GM21717 (cell line): ENCODE data around the gene SKIDA1.
"Not testable (repeated sequence)": the region's sequence is repeated elsewhere in the genome, so short reads cannot be mapped to it uniquely, and the experiment has no call there.

ENCODE experiments used
- ATAC-seq: cut with Tn5 transposase; IDR thresholded peaks from one replicate; pipeline ENCODE4 v1.9.1; 2021; ENCODE audit warnings: mild to moderate bottlenecking, moderate library complexity; ENCODE audit not compliant: unreplicated experiment

Gene SKIDA1

GRCh38 chr10:21525367-21526187 lies at the start of gene SKIDA1:
Gene SKIDA1, minus strand, starts transcription at chr10:21525682. Its CDS starts 7,860 bp downstream, at chr10:21517822.
- ATAC-seq = peak; percentile 54

GRCh38 chr10:21574514-21574913 lies 49.0 kb upstream of the SKIDA1 start:
- not testable (repeated sequence) for ATAC-seq

DNA sequence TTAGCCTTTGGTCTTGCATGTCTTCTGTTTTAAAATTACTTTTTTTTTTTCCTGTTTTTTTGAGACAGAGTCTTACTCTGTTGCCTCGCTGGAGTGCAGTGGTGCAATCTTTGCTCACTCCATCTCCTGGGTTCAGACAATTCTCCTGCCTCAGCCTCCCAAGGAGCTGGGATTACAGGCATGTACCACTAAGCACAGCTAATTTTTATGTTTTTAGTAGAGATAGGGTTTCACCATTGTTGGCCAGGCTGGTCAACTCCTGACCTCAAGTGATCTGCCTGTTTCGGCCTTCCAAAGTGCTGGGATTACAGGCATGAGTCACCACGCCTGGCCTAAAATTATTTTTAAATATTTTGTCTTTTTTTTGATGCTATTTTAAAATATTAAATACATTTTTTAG lies 47.1 kb upstream of the SKIDA1 start:
- no peak for ATAC-seq

- ATAC-seq = no peak
Measured at GRCh38 chr10:21570761-21571521, 45.5 kb upstream of the SKIDA1 start.

DNA sequence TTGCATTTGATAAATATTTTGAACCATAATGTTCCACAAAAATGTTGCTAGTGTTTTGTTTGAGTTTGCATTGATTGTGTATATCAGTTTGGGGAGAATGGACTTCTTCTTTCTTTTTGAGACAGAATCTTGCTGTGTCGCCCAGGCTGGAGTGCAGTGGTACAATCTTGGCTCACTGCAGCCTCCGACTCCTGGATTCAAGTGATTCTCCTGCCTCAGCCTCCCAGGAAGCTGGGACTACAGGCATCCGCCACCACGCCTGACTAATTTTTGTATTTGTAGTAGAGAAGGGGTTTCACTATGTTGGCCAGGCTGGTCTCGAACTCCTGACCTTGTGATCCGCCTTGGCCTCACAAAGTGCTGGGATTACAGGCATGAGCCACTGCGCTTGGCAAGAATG lies 33.5 kb upstream of the SKIDA1 start:
- ATAC-seq = not testable (repeated sequence)

- ATAC-seq = no peak
Measured at GRCh38 chr10:21556527-21556926, 31.0 kb upstream of the SKIDA1 start.

DNA sequence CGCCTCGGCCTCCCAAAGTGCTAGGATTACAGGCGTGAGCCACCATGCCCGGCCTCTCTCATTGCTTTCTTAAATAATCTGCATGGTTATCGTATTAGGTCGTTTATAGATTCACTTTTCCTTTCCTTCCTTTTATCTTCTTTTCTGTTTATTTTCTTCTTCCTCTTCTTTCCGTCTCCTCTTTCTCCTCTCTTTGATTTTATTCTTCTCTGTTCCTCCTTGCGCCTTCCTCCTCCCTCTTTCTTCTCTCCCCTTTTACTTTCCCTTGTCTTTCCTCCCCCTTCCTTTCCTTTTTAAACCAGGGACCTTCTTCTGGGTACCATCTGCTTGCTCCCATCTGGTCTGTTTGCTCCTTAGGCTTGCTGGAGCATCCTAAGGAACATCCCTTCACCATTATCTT lies 27.2 kb upstream of the SKIDA1 start:
- no peak for ATAC-seq

- ATAC-seq = no peak
Measured at GRCh38 chr10:21547246-21547645, 21.8 kb upstream of the SKIDA1 start.

DNA sequence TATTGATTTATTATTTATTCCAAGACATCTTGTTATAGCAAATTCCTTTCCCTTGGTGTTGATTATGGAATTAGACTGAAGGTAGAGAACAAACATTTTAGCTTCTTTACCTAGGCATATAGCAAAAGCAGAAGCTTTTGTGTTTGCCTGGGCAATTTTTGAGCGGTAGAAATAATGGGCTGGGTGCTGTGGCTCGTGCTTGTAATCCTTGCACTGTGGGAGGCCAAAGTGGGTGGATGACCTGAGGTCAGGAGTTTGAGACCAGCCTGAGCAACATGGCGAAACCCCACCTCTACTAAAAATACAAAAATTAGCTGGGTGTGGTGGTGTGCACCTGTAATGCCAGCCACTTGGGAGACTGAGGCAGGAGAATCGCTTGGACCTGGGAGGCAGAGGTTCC lies 15.2 kb upstream of the SKIDA1 start:
- not testable (repeated sequence) for ATAC-seq

- ATAC-seq = no peak
Measured at GRCh38 chr10:21536874-21537273, 11.4 kb upstream of the SKIDA1 start.

- not testable (repeated sequence) for ATAC-seq
Measured at GRCh38 chr10:21535976-21536375, 10.5 kb upstream of the SKIDA1 start.

DNA sequence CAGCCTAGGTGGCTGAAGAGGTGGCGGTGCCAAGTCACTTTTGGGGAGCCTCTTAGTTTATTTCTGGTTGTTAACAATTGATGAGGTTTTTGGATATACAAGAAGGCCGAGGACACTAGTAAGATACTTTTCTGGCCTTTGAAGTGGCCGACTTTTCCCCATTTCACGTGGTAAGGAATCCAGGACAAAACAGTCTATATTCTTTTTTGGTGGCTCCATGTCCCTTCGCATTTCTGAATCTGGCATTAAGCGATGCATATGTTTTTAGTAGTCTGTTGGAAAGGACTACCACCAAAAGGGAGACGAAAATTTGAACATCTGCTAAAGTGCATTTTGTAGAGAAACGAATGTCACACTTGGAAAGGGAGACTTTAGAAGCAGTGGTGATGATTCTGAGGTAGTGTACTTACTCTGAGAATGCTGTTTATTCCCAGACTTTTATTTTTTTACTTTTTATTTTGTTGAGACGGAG lies 10.0 kb upstream of the SKIDA1 start:
- no peak for ATAC-seq

- ATAC-seq = peak; percentile 22
Measured at GRCh38 chr10:21534604-21535493, 9.4 kb upstream of the SKIDA1 start.

DNA sequence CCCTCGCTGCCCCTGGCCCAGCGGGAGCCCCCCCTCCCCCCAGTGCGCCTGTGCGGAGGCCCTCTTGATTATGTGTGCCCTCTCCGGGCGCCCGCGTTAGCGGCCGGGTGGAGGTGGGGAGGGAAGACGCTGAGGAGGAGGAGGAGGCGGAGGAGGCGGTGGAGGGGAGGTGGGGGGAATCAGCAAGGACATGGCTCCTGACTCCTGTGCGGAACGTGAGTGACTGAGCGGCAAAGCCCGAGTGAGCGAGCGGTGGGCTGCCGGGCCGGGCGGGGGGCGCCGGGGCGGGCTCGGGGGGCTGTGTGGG lies 8.8 kb upstream of the SKIDA1 start:
- ATAC-seq = no peak

GRCh38 chr10:21533467-21534279 lies 8.2 kb upstream of the SKIDA1 start, which contains the start of gene MLLT10:
Gene MLLT10, plus strand, starts transcription at chr10:21534232. Its CDS starts 413 bp downstream, at chr10:21534645.
- ATAC-seq = peak; percentile 81

DNA sequence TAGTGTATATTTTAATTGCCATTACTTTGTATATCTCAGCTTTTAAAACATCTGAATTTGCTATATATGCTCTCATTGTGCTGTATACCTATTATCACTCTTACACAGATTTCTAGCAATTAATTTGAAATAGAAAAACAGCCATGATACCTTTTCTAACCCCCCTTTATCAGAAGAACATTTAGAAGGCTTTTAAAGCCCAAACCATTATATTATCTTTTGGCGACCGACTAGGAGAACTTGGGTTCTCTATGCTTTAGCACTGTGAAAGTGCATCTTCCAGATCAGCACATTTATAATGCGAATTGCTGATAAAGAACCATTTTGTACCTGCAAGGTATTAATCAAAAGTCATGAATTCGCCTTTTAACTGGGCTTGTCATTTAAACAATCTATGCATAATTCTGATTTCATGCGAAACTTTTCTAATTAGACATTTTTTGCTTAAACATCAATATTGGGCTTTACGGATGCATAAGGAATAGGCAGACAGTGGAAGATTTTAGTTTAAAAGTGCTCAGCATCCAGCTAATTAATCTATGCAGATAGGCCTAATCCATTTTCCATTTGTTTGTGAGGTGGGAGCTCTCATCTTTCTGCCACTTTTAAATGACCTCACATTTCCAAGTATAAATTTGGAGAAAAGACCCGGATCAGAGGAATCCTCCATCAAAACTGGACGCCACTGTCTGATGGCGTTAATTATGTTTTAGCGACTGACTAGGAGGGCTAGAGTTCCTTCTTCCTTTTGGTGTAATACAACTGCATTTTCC lies 7.4 kb upstream of the SKIDA1 start:
- no peak for ATAC-seq

DNA sequence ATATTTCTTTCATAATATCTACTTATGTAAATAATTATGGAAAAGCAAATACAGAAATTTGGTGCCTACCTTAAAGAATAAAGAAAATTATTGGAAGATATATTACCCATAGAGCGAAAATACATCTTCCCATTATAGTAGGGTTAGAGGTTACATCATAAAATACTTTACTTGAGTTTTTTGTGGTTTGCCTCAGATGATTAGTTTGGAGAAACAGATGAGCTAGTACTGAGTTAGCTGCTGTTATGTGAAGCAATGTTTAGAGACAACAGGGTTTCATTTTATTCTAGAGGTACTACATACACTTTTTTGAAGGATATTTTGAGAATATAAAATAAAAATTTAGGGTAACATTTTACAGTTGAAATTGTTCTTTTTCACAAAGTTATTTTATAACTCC lies 5.7 kb upstream of the SKIDA1 start:
- no peak for ATAC-seq

DNA sequence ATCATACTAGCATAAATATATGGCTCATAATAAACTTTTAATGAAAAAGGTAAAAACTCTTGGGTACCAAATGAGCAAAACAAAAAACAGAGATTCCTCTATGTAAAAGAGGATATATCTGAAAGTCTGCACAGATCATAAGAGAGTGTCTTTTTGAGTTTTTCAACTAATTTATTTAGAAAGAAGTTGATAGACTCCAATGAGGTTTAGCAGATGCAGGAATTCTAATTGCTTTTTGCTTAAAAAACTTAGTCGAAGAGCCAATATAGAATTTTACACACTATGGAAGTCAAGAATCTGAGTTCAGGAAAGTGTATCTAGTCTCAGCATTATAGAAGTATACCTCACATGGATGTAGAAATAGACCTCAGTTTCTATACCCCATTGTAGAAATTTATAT lies 5.2 kb upstream of the SKIDA1 start:
- no peak for ATAC-seq

DNA sequence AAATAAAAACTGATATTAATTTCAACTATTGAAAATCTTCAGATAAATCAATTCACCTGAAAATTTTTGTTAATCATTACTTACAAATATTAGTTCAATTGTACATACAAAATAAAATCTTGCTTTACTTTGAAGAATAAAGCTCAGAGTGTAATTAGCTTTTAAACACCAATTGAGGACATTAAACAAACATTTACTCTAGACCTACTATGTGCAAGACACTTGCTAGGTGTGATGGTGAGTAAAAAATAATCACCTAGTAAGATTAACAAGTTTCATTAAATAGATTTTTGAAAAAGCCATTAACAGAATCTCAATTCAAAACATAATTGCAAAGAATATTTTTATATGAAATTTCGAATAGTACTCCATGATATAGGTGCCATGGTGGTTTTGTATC lies 4.7 kb upstream of the SKIDA1 start:
- no peak for ATAC-seq
